Measurements from ENCODE around the gene GNA12.

The GNA12 gene

DNA sequence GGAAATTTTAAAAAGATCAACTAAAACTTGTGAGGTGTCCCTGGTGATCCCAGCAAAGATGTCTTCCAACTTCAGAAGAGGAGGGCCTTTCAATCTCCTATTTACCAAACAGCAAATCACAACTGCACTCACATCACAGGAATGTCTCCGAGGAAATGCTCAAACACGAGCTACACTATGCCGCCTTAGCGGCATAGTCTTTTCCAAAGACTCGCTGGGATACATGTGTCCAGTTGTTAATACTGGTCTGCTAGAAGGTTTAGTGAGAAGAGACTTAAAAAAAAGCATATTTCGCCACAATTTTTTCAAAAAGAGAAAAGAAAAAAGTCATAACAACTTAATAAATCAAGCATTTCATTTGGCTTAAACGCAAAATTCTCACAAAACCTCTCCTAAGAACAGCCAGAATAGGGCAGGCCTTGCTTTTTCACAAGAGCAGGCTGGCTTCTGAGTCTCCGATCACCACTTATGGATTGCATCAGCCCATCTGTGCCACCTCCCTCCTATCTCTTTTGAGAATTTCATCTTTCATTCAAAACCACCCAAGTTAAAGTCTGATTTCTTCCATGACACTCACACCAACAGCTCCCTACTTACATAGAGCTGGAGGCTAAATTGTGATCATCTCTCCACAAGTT lies 66.1 kb downstream of the GNA12 start:
- DNase-seq (ENCODE audit: low read depth) = no peak

DNA sequence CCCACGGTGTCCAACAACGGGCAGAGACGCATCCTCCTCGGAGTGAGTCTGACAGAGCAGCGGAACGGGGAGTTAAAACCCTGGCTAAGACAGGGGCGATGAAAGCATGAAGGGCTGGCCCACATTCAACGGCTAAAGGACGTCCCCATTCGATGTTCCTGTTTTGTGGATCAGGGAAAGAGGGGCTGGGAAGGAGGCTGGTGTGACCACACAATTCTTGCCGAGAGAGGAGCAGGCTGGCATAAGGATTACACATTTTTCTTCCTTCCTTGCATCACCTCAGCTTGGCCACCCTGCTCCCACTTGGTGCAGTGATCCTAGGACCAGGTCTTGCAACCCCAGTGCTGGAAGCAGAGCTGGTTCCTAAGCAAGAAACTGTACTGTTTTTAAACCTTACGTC lies 67.7 kb downstream of the GNA12 start:
- no peak for DNase-seq (ENCODE audit: low read depth)

DNA sequence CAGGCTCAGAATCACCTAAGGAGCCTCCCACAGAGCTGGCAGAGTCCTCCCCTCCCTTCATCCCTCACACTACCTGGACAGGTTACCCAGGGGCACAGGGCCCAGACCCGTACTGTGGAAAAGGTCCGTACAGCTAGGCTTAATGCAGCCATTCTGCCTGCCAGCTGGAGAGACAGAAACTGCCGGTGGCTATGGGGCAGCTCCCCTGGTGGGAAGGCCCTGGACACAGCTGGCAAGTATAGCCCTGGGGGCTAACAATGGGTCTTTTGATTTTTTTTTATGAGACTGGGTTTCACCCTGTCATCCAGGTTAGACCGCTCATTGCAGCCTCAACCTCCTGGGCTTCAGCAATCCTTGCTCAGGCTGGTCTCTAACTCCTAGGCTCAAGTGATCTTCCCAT lies 68.3 kb downstream of the GNA12 start:
- DNase-seq (ENCODE audit: low read depth) = no peak

DNA sequence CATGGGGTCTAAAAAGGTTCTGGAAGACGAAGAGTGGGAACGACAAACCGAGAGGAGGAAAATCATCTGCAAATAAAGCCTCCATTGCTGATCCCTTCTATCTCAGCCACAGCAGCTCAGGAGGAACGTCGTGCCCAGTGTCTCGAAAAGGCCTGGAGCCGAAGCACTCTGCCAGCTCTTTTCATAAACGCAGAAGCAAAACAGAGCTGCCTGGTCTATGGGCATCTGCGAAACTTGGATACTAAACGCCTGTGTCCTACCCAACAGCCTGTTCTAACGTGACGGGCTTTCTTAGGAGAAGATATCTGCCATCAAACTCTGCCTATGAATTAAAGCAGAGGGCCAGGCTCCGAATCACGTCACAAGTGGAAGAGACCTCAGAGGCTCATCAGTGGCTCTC lies 68.7 kb downstream of the GNA12 start:
- DNase-seq (ENCODE audit: low read depth) = no peak

DNA sequence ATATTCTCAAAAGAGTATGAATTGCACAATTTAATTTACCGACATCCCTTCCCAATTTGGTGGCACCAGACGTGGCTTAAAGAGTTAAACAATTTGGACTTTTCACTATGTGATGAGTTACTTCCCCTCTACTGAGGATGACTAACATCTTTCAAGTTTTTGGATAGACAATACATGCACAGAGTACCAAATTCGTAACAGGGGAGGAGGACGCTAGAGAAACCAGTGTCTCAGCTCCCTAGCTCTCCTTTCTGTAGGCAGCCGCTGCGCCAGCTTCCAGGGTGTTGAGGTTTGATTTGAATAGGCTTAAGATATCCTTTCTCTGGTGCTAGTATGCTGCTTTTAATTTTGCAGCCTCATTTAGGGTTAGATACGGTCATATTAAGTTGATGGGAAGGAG lies 69.2 kb downstream of the GNA12 start:
- no peak for DNase-seq (ENCODE audit: low read depth)

DNA sequence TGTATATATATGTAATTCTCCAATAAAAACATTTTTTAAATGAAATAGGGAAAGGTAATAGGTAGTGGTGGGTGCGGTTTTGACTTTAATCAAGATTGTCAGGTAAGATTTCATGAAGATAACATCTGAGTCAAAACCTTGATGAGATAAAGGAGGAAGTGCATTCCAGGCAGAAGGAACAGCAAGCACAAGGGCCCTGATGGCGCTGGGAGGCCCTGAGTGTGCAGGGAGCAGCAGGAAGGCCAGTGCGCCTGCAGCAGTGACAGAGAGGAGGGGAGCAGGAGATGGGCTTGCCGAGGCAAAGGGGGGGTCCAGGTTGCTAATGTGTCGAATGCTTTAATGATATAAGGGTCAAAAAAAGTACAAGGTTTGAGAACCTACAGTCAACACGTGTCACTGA lies 69.8 kb downstream of the GNA12 start:
- no peak for DNase-seq (ENCODE audit: low read depth)

DNA sequence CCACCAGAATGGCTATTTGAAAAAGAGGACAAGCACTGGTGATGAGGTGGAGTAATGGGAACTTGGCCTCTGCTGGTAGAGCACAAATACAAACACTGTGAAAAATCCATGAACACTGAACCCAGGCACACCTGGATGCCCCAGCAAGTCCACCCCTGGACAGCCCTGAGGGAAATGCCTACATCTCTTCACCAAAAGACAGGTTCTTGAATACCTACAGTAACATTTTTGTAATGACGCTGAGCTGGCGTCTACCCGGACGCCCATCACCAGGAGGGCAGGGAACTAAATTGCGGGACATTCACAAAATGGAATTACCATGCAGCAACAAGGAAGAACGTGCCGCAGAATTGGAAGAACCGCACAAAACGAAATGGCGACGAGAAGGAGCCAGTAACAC lies 70.5 kb downstream of the GNA12 start:
- no peak for DNase-seq (ENCODE audit: low read depth)

DNA sequence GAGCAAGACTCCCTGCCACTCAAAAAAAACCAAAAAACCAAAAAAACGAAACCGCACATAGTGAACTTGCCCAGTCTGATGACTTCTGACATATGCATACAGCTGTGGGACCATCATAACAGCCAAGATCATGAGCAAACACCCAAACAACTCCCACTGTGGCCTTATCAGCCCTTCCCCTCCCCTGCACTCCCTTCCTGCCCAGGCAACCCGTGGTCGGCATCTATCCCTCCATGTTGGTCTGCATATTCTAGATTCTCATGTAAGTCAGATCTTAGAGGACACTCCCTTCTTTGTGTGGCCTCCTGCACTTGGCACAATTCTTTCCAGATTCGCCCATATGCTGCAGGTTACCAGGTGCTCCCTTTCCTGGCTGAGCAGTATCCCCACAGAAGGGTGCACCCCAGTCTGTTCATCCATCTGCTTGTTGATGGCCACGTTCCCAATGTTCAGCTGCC lies 72.8 kb downstream of the GNA12 start:
- no peak for DNase-seq (ENCODE audit: low read depth)

DNA sequence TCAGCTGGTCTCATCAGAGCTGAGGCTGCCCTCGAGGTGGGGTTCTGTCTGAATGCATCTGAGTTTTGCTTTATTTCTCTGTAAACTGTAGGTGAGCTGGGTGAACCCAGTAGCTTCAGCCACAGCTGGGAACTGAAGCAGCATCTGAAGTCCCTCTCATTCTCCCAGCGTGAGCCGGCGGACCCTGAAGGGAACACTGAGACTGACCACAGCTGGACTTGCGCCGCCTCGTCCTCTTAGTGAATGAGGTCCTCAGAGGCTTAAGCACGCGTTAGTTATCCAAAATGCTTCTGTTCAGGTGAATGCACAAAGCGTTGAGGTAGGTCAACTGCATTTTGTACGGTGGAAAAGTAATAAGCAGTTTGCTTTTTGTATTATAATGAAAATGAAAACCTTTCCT lies 79.5 kb downstream of the GNA12 start:
- no peak for DNase-seq (ENCODE audit: low read depth)

DNA sequence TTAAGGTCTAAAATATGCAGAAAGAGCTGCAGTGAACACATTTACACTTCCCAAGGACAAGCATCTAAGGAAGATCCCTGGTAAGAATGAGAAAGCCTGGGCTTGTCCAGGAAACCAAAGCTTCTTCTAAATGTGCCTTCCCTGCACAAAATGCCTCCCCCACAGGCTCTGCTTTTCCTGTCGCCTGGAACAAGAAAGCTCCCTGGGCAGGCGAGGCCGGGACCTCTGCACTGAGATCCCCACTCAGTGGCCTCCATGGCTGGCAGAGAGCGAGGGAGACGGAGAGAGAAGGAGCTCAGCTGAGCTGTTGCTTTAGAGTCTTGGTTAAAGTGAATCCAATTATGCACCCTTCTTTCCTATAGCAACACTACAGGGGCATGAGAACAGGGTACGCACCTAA lies 80.5 kb downstream of the GNA12 start:
- DNase-seq (ENCODE audit: low read depth) = no peak

DNA sequence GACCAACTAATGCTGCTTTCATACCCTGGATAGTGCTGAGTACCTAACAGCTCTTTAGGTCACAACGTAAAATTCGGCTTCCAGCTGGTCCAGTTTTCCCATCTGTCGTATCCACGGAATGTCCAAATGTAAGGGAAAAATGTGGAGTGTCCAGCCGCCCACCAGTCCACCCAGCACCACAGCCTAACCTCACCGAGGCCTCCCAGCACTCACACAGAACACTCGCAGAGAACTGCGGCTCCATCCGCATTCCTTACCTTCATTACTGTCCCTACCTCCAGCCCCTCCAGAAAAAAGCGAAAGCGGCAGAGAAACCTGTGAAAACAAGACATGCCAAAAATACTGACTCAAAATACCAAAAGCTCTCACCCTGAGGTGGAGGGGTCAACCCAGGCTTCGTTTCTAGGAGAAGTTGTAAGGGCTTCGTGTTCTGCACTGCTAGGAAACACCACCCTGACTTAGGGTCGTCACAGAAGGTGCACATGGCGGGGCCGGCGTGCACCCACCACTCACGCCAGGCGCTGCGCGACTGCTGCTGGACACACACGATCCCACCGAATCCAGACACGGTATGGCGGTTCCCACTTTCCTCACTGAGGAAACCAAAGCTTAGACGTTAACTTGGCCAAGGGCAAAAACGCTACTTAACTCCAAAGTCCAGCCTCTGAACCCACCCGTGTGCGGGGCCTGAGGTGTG lies 82.2 kb downstream of the GNA12 start:
- no peak for DNase-seq (ENCODE audit: low read depth)

DNA sequence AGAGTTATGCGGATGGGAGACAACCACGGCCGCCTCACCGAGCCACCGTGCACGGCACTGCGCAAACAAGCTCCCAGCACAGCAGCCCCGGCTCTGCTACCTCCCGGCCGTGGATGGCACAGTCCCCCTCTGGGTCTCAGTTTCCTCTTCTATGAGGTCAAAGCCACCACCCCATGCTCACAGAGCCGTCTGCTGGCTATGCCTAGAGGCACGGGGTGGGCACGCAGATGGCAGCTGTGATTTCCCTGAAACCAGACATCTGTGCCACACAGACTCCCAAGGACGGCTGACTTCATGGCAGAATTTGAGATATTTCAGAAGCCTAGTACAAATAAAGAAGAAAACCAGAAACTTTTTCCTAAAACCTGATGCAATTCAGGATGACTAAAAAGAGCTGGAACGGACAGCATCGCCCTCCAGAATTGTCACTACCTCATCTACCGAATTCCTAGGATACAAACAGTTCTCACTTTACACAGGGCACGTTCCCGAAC lies 82.9 kb downstream of the GNA12 start:
- no peak for DNase-seq (ENCODE audit: low read depth)

DNA sequence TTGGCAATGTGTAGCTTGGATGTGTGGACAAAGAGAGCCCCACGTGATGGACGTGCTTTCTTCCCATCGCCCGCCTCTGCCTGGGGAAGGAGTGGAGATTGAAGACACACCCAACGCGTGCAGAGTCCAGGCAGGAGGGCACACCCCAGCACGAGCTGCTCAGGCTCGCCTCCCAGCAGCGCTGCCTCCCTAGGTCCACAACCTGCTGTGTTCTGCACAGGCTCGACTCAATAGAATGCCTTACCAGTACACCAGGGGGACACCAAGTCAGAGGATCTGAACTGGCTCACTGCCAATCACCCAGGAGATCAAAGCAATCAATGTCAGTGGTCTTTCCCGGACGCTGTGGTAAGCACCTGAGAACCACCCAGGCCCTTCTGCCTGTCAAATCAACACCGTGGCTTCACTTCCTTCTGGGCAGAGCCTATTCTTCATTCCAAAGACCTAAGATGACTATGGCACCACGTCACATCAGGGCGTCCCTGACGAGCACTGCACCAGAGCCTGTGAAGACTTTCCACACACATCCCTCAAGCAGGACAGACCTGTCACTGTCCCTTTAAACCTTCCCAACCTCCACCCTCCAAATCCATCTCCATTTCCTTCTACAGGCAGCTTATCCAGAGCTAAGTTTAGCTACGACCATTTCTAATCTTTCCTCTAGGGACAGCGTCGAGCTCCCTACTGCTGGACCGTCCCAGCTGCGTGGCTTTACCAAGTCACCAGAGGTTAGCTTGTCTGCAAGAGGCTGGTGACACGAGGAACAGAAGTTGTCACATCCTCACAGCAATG lies 83.8 kb downstream of the GNA12 start:
- DNase-seq (ENCODE audit: low read depth) = no peak

DNA sequence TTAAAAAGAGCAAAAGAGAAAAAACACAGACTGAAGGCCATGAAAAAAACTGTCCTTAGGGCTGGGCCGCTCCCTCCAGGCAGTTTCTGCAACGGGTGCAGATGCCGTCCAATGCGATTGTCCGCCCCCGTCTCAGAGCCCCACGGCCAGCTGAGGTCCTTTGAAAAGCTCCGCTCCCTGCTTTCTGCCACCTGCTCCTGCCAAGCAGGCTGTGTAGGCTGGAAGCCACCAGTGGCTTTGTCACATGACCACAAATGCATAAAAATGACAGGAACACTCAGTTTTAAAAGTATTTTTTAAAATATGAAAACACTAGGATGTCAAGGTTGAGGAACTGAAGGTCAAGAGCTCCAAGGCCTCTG lies 84.4 kb downstream of the GNA12 start:
- no peak for DNase-seq (ENCODE audit: low read depth)

DNA sequence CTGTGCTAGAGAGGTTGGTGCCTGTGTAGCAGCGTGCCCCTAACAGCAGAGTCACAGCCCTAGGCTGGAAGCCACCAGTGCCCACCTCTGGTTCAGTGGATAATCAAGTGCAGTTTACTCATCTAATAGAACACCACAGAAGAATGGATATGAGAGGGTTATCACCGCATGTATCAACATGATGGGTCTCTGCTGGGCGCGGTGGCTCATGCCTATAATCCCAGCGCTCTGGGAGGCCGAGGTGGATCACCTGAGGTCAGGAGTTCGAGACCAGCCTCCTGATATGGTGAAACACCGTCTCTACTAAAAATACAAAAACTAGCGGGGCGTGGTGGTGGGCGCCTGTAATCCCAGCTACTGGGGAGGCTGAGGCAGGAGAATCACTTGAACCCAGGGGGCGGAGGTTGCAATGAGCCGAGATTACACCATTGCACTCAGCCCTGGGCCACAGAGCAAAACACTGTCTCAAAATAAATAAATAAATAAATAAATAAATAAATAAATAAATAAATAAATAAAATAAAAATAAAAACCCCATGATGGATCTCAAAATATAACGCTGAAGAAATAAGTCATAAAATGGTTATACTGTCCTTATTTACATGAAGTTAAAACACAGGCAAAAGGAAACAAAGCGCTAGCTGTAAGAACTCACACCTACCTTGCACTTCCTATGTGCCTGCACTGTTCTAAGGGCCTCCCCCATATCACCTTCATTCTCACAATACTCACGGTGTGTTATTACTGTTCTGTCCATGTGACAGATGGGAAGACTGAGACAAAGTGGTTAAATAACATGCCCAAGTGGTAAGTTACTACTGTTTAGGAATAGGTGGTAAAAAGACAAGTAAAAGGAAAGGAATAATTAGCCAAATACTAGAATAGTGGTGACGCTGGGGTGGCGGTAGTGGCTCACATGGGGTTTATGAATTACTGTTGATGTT lies 85.2 kb downstream of the GNA12 start:
- DNase-seq (ENCODE audit: low read depth) = no peak

DNA sequence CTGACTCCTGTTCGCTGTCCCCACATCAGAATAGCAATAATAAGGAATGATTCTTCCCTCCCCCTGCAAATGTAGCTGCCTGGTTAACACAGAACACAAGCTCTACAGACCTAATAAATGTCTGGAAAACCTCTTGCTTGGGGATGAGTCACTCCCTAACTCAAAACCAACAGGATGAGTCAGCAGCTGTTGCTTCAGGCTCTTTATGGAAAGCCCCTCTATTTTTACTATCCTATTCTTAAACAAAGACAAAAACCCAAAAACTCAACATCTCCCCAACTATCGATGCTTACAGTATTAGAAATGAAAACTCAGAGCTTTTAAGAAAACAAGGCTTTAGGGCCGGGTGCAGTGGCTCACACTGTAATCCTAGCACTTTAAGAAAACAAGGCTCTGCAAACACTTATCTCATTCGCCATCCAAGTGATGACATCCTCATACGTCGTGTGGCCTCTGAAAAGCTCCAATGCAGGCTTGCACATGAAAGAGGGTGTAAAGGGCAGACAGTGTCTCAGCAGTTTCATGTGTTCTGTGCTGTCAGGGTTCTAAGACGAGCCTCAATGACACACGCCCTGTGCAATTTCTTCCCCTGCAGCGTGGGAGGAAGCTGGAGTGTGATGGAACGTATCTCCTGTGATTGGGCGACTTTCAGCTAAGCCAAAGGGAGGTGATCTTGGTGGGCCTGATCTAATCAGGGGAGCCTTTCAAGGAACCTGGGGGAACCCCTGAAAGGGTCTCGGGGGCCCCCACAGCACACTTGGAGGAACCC lies 86.0 kb downstream of the GNA12 start:
- DNase-seq (ENCODE audit: low read depth) = no peak

DNA sequence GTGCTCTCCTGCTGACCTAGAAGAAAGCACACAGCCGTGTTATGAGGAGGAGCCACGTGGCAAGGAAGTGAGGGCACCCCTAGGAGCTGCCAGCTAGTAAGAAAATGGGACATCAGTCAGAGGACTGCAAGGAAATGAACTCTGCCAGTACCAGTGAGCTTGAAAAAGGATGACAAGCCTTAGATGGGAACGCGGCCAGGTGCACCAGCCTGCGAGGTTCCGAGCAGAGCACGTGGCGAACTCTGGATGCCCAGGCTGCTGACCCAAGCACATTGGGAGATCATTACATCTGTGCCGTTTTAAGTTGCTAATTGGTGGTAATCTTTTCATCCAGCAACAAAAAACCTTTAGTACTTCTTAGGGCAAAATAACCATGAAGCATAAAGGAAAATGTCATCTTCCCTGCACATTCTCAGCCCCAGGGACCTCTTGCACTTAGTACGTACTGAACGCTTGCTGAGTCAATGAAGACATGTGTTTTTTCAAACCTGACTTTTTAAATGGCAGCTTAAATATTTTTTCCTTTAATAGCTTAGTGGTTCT lies 86.7 kb downstream of the GNA12 start:
- DNase-seq (ENCODE audit: low read depth) = no peak

DNA sequence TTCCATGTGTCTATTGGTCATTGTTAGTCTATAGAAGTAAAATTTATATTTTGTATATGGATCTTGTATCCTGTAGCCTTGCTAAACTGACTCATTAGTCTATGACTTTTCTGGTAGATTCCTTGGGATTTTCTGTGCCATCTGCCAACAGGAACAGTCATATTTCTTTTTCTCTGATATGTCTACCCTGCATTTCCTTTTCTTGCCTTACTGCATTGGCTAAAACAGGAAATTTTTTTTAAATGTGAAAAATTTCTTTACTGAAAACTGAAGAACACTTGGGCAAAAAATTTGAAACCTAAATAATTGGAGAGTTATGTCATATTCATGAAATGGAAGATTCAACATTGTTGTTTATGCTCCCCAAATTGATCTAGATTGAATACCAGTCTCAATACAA lies 88.6 kb downstream of the GNA12 start:
- no peak for DNase-seq (ENCODE audit: low read depth)

DNA sequence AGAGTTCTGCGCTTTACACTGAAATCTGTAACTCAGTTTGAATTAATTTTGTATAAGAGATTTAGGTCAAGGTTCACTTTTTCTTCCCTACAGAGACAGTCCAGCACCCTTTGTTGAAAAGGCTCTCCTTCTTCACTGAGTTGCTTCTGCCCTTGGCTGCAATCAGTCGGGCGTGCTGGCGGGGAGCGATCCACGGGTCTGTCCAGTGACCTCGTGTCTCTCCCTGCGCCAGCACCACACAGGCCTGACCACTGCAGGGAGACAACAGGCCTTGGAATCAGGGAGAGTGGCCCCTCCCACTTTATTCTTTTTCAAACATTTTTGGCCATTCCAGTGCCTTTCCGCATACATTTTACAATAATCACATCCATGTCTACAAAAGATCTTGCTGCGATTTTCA lies 89.2 kb downstream of the GNA12 start:
- no peak for DNase-seq (ENCODE audit: low read depth)

DNA sequence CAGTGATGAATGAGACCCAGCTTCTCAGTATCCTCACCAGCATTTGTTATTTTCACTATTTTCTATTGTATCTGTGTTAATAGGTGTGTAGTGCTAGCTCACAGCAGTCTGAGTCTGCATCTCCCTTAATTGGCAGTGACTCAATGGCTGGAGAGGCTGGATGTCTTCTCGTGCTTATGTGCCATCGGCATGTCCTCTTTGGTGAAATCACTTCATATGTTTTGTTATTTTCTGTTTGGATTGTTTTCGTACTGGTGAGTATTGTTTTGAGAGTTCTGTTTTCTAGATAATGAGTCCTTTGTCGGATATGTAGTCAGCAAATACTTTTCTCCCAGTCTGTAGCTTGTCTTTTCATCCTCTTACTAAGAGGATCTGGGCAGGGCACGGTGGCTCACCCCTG lies 90.0 kb downstream of the GNA12 start:
- DNase-seq (ENCODE audit: low read depth) = no peak

DNA sequence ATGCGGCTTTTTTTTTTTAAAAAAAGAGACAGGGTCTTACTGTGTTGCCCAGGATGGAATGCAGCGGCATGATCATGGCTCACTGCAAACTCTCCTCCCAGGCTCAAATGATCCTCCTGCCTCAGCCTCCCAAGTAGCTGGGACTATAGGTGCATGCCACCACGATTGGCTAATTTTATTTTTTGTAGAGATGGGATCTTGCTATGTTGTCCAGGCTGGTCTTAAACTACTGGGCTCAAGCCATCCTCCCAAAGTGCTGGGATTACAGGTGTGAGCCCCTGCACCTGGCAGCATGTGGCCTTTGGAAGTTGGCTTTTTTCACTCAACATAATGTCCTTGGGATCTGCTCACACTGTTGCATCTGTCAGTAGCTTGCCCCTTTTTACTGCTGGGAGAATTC lies 91.0 kb downstream of the GNA12 start:
- DNase-seq (ENCODE audit: low read depth) = no peak

All from T follicular helper cell (primary cell).